HG03135 (cell line): ENCODE results near the gene TLNRD1.
"Not testable (repeated sequence)": the region's sequence is repeated elsewhere in the genome, so short reads cannot be mapped to it uniquely, and the experiment has no call there.

Experiments used
- ATAC-seq: cut with Tn5 transposase; IDR thresholded peaks from one replicate; pipeline ENCODE4 v1.9.1; 2021; ENCODE audit warnings: mild to moderate bottlenecking, moderate library complexity; ENCODE audit not compliant: unreplicated experiment

The TLNRD1 gene

DNA sequence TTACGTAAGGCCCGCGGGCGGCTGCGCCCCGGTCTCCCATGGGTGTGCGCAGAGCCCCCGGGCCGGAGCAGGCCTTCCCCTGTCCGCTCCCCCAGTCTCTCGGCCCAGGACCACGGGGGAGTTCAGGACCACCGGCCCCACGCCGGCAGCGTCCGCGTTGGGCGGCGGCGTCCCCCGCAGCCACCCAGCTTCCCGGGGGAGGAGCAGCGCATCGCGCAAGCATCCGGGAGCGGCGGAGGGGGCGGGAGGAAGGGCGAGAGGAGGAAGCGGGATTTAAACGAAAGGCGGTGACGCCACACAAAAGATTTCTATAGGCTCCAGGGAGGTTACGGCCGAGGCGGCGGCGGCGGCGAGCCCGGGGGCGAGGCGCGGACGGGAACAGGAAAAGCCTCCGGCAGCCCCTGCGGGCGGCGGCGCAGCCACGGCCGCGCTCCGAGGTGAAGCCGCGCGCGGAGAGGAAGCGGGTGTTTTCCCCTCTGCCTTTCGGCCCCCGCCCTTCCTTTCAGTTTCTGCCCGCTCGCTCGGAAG is at the start of gene TLNRD1:
TLNRD1 (plus strand) TSS at position 300 of the 528 bp plus-strand sequence. CDS start 1,349 bp downstream, outside the sequence.
- ATAC-seq: peak; percentile 52

DNA sequence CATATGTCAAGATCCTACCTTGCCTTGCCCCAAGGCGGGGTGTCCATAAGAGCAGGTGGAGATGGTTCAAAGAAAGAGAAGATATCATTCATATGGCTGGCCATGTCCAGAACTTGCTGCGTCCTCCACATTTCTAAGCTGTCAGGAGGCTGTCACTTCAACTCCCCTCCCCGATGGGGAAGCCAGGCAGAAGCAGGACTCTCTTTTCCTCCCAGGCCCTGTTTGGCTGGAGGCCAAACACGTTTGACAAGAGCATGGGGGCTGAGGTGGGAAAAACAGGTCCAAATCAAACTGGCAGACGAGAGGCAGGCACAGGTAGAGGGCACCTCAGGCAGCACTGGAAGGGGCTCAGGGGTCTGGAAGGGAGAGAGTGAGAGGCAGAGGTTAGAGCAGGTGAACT is 48.8 kb upstream of the TLNRD1 start:
- ATAC-seq: no peak

DNA sequence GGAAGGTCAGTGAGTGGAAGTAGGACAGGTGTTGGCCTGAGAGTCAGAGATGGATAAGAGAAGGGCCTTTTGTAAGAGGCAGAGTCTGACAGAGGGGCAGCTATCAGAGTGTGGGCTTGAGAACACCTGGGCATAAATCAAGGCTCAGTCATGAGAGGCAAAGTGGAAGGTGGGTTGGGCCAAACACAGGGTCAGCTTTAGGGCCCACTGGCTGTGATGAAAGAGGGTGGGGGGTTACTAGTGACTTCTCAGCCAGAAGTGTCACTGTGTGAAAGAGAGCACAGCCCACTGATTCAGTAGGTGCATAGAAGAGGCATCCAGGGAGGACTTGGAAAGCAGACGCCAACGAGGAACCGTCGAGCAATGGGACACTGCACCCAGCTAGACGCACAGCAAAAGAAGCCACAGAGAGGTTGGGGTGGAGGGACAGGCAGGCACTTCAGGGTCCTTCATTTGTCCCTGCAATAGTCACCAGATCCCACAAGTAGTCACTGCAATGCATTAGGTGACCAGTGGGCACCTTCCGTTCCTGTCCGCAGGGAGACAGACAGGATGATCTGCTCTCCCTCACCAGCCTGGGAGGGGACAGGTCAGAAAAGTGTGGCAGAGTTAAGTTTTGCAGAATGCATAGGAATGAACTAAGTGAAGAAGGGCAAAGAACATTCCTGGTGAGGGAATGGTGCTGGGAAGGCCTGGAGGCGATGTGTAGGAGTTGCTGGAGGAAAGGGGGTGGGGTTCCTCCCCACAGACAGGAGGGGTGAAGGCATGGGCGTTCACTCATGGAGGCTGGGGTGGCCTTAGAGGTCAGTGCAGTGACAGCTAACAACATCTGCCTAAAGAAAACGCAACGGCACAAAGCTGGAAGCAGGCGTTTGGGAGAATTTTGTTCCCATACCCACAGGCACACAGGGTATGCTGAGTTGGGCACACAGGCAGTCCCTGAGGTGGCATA is 47.4 kb upstream of the TLNRD1 start:
- ATAC-seq: no peak

DNA sequence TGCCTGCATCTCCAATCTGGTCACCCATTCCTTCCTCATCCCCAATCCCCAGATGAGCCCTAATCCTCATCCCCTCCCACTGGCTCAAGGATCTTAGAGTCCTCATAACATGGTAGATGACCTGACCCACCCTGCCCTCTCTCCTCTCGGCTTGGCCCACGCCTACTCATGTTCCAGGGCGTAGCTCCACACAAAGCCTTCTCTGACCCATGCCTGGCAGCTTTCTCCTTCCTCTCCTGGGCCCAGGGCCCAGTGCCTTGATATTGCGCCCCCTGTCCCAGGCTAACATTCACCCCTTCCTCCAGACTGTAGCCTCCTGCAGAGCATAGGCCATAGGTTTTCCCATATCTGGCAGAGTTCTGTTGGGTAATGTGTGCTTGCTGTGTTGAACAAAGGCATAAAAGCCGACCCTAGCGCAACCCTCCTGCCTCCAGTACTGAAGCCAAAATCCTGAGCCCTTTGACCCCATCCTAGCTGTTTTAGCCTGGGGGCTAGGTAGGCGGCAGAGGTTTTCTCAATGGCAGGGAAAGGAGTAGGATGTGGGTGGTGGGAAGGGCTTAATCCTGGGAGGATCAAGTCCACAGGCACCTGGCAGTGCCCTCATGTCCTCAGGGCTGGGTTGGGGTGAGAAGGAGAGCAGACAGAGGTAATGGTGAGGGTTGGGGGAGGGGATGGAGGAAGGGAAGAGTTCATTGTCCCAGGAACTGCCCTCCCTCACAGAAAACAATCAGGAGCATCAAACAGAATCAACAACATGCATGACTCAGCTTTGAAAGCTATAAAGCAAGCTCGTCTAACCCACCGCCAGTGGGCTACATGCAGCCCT is 46.6 kb upstream of the TLNRD1 start:
- no peak for ATAC-seq

DNA sequence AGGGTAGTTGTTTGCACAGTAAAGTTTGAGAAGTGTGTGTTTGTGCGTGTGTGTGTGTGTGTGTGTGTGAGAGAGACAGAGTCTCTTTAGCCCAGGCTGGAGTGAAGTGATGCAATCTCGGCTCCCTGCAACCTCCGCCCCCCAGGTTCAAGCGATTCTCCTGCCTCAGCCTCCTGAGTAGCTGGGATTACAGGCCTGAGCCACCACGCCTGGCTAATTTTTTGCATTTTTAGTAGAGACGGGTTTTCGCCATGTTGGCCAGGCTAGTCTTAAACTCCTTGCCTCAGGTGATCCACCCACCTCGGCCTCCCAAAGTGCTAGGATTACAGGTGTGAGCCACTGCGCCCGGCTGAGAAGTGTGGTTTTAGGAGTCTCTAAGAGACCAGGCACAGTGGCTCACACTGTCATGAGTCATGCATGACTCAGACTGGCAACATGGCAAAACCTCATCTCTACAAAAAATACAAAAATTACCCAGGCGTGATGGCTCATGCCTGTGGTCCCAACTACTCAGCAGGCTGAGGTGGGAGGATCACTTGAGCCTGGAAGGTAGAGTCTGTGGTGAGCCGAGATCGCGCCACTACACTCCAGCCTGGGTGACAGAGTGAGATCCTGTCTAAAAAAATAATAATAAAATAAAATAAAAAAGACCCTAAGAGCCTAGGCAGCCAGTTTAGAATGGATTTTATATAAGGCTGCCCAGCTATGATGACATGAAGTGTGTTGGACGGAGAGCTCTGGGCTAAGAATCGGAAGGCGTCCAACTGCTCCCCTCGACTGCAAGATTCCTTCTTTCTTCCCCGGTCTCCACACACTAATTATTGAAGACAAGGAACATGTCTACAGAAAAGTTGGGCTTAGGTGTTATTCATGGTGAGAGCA is 44.9 kb upstream of the TLNRD1 start:
- not testable (repeated sequence) for ATAC-seq

DNA sequence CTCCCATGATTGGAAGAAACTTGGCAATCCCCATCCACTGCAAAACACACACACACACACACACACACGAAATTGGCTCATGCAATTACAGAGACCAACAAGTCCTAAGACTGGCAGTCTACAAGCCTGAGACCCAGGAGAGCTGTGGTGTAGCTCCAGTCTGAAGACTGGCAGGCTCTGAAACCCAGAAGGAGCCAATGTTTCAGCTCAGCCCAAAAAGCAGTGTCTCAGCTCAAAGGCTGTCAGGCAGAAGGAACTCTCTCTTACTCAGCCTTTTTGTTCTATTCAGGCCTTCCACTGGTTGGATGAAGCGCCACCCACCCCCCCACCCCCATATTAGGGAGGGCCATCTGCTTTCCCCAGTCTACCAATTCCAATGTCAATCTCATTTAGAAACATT is 43.2 kb upstream of the TLNRD1 start:
- no peak for ATAC-seq

DNA sequence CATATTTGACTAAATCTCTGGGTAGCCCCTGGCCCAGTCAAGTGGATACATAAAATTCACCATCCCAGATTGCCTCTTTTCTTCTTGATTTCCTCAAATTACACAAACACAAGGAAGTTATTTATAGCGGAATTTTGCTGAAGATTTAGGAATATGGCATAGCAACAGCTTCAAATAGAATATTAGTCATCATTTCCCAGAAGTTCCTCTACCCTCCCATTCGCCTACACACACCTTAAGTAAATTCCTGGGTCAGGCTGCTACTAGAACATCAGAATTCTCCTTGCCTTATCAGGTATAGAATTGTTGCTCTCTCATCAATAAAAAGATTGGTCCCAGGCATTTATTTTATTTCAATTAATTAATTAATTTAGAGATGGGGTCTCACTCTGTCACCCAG is 42.7 kb upstream of the TLNRD1 start:
- no peak for ATAC-seq

DNA sequence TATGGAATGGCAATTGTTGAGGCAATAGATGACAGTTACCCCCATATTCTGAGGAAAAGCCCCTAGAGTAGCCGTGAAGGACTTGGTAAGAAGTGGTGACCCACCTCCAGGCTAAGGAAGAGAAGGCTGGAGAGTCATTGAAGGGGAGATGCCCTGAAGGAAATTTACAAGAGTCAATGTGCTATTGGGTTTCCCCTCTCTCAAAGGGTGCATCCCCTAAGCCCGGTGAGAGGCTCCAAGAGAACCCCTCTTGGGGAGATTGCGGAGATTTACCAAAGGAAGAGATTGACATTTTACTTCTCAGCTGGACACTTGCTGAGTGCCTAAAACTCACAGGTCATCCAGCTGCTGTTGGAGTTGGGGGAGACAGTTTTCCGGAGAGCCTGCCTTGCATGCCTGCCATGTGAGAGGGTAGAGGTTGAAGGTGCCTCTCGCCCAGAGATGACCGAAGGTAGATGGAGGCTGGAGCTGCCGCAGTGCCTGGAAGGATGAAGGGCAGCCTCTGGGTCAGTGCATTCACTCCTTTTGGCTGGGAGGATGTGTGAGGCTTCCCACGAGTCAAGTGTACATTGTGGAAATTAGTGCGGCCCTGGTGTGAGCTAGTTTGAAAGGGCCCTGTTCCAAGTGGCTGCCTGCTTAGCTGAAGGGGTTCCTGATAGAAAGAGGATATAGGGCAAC is 41.8 kb upstream of the TLNRD1 start:
- no peak for ATAC-seq

DNA sequence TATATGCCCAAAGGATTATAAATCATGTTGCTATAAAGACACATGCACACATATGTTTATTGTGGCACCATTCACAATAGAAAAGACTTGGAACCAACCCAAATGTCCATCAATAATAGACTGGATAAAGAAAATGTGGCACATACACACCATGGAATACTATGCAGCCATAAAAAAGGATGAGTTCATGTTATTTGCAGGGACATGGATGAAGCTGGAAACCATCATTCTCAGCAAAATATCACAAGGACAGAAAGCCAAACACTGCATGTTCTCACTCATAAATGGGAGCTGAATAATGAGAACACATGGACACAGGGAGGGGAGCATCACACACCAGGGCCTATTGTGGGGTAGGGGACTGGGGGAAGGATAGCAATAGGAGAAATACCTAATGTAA is 35.3 kb upstream of the TLNRD1 start:
- ATAC-seq: not testable (repeated sequence)

DNA sequence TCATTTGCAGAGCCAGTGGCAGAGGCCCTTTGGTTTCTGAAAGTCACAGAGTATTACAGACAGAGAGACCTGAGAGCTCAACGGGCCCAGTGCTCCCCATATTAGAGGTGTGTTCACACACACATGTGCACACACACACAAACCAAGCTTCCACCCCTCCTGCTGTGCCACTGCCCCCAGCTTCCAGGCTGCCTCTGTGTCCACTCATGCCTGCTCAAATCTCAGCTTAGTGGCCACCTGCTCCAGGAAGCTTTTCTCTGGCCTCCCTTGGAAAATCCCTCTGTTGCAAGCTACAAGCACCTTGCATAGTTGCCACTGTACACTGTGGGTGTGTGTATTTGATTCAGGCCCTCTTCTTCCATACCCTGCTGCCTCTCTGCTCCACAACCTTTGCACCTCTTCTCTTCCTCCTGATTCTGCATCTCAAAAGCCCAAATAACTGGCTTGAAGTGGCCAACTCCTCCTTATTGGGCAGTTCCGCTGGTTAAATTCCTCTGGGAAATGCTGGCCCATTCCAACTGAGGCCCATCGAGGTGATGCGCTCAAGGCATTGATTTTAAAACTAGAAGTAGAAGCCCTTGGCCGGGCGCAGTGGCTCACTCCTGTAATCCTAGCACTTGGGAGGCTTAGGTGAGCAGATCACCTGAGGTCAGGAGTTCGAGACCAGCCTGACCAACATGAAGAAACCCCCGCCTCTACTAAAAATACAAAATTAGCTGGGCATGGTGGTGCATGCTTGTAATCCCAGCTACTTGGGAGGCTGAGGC is 34.1 kb upstream of the TLNRD1 start:
- no peak for ATAC-seq

DNA sequence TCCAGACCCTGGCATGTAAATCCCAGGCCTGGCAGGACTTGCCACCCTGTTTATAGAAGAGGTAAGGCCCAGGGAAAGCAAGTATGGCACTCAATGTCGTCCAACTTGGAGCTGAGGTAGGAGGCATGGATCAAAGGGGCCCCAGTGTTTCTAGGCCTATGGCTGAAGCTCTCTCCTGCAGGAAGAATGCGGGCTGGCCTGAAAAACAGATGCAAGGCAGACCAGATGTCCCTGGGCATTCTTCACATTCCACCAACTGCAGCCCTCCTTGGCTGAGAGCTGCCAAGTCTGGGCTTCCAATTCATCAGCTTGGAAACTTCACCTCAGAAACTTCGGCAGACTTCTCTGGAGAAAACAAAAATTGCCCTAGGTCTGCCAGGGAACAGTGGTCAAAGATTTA is 33.3 kb upstream of the TLNRD1 start:
- ATAC-seq: no peak

DNA sequence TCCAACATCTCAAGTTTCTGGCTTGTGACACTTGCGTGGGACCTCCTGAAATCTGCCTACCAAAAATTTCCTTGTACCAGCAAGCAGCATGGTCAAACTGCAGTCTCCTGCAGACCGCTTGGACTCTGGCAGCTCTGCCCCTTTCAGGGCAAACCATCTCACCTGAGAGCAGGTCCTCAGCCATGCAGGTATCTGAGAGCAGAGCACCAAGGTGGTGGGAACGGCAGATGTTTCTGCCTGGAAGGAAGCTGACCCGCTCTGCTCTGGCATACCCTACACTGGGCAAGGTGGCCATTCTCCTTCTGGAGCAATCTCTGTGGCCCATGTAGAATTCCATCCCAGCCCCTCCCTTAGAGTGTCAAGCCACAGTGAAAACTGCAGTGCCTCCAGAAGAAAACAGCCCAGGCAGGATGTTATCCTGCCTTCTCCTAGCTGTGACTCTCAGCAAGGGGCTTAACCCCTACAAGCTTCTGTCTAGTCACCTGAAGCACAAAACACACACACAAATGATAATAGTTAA is 32.7 kb upstream of the TLNRD1 start:
- no peak for ATAC-seq

DNA sequence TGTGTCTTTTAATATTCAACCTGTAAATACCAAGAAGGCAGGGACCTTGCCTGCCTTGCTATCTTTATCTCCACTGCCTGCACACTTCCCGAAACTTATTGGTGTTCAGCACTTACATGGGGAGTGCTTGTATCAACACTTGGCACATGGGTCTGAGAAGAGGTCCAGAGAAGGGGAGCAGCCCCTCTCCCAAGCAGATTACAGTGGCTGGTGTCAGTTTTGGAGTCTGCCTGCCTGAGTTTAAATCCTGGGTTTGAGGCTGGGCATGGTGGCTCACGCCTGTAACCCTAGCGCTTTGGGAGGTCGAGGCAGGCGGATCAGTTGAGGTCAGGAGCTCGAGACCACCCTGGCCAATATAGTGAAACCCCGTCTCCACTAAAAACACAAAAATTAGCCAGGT is 31.4 kb upstream of the TLNRD1 start:
- ATAC-seq: no peak

DNA sequence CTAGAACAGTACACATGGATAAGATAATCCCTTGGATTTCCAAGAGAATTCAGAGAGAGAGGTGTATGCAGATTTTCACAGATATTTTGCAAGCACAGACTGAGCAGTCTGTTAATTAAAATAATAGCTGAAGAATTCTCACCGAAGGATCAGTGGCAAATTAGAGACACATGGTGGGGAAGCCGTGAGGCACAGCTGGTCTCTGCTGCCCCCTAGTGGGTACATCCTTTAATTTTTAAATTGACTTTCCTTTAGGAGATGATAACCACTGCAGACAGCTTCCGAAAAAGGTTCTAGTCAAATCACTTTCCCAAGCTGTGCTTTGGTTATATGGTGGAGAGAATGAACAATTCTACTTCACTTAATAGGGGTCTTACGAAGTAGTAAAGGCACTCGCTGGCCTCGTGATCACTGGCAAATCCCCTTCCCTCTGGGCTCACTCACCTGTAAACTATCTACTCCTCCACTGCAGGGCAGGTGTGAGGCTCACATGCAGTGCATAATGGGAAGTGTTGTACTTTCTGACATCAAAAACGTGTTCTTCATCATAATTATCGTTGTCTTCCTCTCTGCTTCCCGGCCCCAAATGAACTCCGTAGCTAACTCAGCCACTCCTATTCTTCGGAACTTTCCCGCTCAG is 30.6 kb upstream of the TLNRD1 start:
- ATAC-seq: no peak

DNA sequence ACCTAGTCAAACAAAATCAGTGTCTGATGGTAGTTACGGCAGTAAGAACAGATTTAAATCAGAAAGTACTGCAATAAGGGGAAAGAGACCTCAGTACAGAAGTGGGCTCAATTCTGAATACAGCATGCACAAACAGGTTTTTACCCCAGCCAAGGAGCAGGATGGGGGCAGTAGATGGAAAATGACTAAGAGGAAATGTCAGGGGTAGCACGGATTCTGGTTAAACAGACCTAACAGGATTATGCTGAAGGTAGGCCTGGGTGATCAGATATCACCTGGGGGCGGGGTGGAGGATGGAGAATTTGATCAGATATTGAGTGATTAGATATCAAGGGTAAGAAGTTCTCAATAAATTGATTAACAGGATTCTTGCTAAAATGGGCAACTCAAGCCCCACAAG is 30.1 kb upstream of the TLNRD1 start:
- ATAC-seq: no peak

DNA sequence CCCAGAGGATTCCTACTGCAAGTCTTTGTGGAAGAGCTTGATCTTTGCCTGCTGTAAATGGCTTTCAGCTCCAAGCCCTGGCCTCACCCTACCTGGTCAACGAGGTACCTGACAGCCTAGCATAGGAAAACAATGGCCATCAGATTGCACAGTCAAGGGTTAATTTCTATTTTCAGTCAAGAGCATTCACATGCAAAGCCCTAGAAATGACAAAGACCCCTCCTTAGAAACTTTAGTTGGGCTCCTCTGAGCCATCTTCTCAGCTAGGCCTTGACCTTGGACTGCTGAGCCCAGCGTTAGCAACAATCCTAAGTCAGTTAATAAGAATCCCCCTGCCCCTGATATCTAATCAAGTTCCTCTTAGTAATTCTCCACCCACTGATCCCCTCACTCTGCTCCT is 29.6 kb upstream of the TLNRD1 start:
- no peak for ATAC-seq

DNA sequence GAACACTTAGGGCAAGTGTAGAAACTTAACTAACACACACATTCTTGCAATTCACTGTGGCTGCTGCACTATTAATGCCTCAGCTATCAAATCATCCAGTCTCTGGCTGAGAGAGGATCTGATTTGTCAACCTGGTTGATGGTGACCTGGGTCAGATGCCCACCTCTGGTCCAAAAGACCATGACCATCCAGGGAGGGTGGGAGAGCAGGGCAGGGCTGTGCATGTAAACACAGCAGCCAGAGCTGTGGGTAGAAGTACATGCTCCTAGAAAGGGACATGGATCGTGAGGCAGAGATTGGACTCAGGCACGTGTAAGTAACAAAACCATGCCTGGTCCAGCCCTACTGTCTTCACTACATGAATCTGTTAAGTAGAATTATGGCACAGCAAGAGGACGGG is 28.4 kb upstream of the TLNRD1 start:
- no peak for ATAC-seq

DNA sequence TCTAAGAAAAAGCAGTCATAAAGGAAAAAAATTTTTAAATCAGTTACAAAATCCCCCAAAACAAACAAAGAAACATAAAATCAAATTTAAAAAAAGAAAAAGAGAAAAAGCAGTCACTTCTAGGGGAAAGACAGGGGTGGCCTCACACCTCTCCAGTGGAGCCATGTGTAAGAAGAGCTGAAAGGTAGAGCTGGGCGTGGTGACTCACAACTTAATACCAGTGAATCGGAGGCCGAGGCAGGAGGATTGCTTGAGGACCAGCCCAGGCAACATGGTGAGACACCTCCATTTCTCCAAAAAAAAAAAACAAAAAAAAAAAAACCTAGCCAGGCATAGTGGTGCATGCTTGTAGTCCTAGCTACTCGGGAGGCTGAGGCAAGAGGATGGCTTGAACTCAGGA is 25.8 kb upstream of the TLNRD1 start:
- ATAC-seq: no peak

DNA sequence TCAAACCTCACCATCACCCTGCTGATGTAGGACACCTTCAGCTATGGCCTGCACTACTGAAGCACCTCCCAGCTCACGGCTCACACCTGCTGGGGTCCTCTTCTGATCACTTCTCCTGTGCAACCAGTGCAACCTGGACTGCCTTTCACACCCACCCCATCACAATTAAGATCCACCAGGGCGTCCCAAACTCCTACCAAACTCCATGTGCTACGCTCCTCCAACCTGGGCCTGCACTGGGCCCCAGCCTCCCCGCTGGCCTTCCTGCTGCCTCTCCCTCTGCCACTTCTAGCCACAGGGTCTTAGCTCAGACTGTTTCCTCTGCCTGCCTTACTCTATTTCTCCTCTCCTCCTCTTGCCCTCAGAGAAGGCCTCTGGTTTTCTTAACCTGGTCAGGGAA is 23.9 kb upstream of the TLNRD1 start:
- no peak for ATAC-seq
